Esophagus mucosa (tissue), 1 donor: ENCODE results near the gene RAD51B. TPM values are rescaled to one million over a fixed set of nuclear protein-coding genes. Genes with fewer than 3 reads are reported as not detected.

Experiments used
- ATAC-seq: fragments of 200-7000 bp; cut with Tn5 transposase; one replicate; pipeline ENCODE4 v1.9.1; 2020
- total RNA-seq: library from RNA; stranded (reverse); gene quantifications from one replicate; pipeline ENCODE4 v1.2.4, GENCODE V29; 2023
- donor health status: DM: yes; HTN: yes; CAD: no.

RAD51B gene
- total RNA-seq, 1 donor from 2014 or later = 12.2 TPM

GRCh38 chr14:67908052-67908754, 88.6 kb downstream of the RAD51B start:
- ATAC-seq = no peak

GRCh38 chr14:67911562-67911961, 92.0 kb downstream of the RAD51B start:
- no peak for ATAC-seq

- no peak for ATAC-seq
These were observed 96.9 kb downstream of the RAD51B start for GRCh38 chr14:67916430-67916829.

GRCh38 chr14:67917006-67917405, 97.4 kb downstream of the RAD51B start:
- ATAC-seq = no peak

GRCh38 chr14:67918838-67919237, 99.3 kb downstream of the RAD51B start:
- no peak for ATAC-seq

- ATAC-seq = no peak
These were observed 99.9 kb downstream of the RAD51B start for GRCh38 chr14:67919259-67920032.

GRCh38 chr14:67926821-67927220, 107.2 kb downstream of the RAD51B start:
- no peak for ATAC-seq

GRCh38 chr14:67927244-67927643, 107.7 kb downstream of the RAD51B start:
- ATAC-seq = no peak

- no peak for ATAC-seq
These were observed 108.8 kb downstream of the RAD51B start for GRCh38 chr14:67928375-67928774.

- no peak for ATAC-seq
These were observed 113.2 kb downstream of the RAD51B start for GRCh38 chr14:67932708-67933246.

- ATAC-seq = peak; percentile 17
These were observed 113.7 kb downstream of the RAD51B start for GRCh38 chr14:67933266-67933665.

GRCh38 chr14:67934087-67934486, 114.5 kb downstream of the RAD51B start:
- ATAC-seq = peak; percentile 82

GRCh38 chr14:67934862-67935261, 115.3 kb downstream of the RAD51B start:
- ATAC-seq = no peak

- ATAC-seq = no peak
These were observed 115.8 kb downstream of the RAD51B start for GRCh38 chr14:67935371-67935770.

- no peak for ATAC-seq
These were observed 118.5 kb downstream of the RAD51B start for GRCh38 chr14:67938071-67938470.

- ATAC-seq = peak; percentile 56
These were observed 121.2 kb downstream of the RAD51B start for GRCh38 chr14:67940486-67941455.

- ATAC-seq = no peak
These were observed 122.0 kb downstream of the RAD51B start for GRCh38 chr14:67941456-67942018.

- ATAC-seq = no peak
These were observed 122.6 kb downstream of the RAD51B start for GRCh38 chr14:67942080-67942710.

- ATAC-seq = peak; percentile 81
These were observed 124.4 kb downstream of the RAD51B start for GRCh38 chr14:67943947-67944346.

GRCh38 chr14:67944605-67945004, 125.0 kb downstream of the RAD51B start:
- peak; percentile 22 for ATAC-seq

- no peak for ATAC-seq
These were observed 130.2 kb downstream of the RAD51B start for GRCh38 chr14:67949771-67950170.

- no peak for ATAC-seq
These were observed 130.8 kb downstream of the RAD51B start for GRCh38 chr14:67950386-67950785.
